Chondrocyte (in vitro differentiated cells): ENCODE results near the gene KLLN. TPM values are rescaled to one million over a fixed set of nuclear protein-coding genes. Genes with fewer than 3 reads are reported as not detected.
"Not testable (repeated sequence)": the region's sequence is repeated elsewhere in the genome, so short reads cannot be mapped to it uniquely, and the experiment has no call there.

ENCODE experiments used
- DNase-seq: peaks from one replicate; pipeline ENCODE4 v3.0.0; 2021; ENCODE audit warnings: mixed read lengths, low spot score
- H3K27ac Mint-ChIP-seq: one replicate; pipeline ENCODE4 v1.8.0; 2021; ENCODE audit warnings: mild to moderate bottlenecking, moderate library complexity, mixed read lengths; ENCODE audit not compliant: unreplicated experiment
- H3K27me3 Mint-ChIP-seq: 2 replicates; pipeline ENCODE4 v1.8.0; 2021; ENCODE audit warnings: low read depth, mixed read lengths
- H3K36me3 Mint-ChIP-seq: 2 replicates; pipeline ENCODE4 v1.8.0; 2021; ENCODE audit warnings: low read depth, mixed read lengths
- H3K4me1 Mint-ChIP-seq: 2 replicates; pipeline ENCODE4 v1.8.0; 2021; ENCODE audit warnings: low read depth, mild to moderate bottlenecking, mixed read lengths
- H3K4me3 Mint-ChIP-seq: one replicate; pipeline ENCODE4 v1.8.0; 2021; ENCODE audit warnings: mild to moderate bottlenecking, moderate library complexity, mixed read lengths; ENCODE audit not compliant: unreplicated experiment
- H3K9me3 Mint-ChIP-seq: 2 replicates; pipeline ENCODE4 v1.8.0; 2021; ENCODE audit warnings: low read depth, mixed read lengths
- CTCF ChIP-seq: fragments of 200-600 bp; sonication (generic); IDR thresholded peaks from 2 replicates; pipeline ENCODE4 v1.5.0; 2021; ENCODE audit warnings: antibody characterized with exemption, mild to moderate bottlenecking, moderate library complexity
- total RNA-seq: library from RNA; stranded (reverse); gene quantifications from 3 replicates; pipeline ENCODE4 v1.2.1, GENCODE V29; 2021

The KLLN gene
- total RNA-seq, 1 donor from 2014 or later, result 0.72 TPM

- H3K4me1 Mint-ChIP-seq, result peaks cover 55% of the 10 kb centered on the region
- peak overlapping the region; percentile 52 for H3K27ac Mint-ChIP-seq
- H3K27me3 Mint-ChIP-seq, result no peaks in the 10 kb centered on the region
- no peaks in the 10 kb centered on the region for H3K9me3 Mint-ChIP-seq
- DNase-seq, result no peak
- no peak for TF ChIP-seq CTCF
- H3K36me3 Mint-ChIP-seq, result peaks cover 1% of the 10 kb centered on the region
- peak overlapping the region; percentile 58 for H3K4me3 Mint-ChIP-seq
Observed at GRCh38 chr10:87868277-87868676, 4.9 kb upstream of the KLLN start.

- no peak for TF ChIP-seq CTCF
- Mint-ChIP-seq H3K27me3 (no peaks in the 10 kb centered on the region), H3K4me3 (peak overlapping the region; percentile 98), H3K9me3 (no peaks in the 10 kb centered on the region), H3K27ac (peak overlapping the region; percentile 96), H3K4me1 (peaks cover 50% of the 10 kb centered on the region), H3K36me3 (peaks cover 1% of the 10 kb centered on the region)
- DNase-seq, result no peak
Observed at GRCh38 chr10:87867453-87867852, 4.1 kb upstream of the KLLN start.

GRCh38 chr10:87866412-87866974, 3.2 kb upstream of the KLLN start:
- TF ChIP-seq CTCF, result no peak
- H3K27ac Mint-ChIP-seq, result peak overlapping the region; percentile 96
- peak overlapping the region; percentile 98 for H3K4me3 Mint-ChIP-seq
- no peaks in the 10 kb centered on the region for H3K9me3 Mint-ChIP-seq
- peaks cover 1% of the 10 kb centered on the region for H3K36me3 Mint-ChIP-seq
- no peak for DNase-seq
- no peaks in the 10 kb centered on the region for H3K27me3 Mint-ChIP-seq
- H3K4me1 Mint-ChIP-seq, result peaks cover 47% of the 10 kb centered on the region

GRCh38 chr10:87865241-87865881, 2.0 kb upstream of the KLLN start:
- Mint-ChIP-seq H3K4me3 (peak overlapping the region; percentile 98), H3K9me3 (no peaks in the 10 kb centered on the region), H3K4me1 (peaks cover 40% of the 10 kb centered on the region), H3K27ac (peak overlapping the region; percentile 96), H3K36me3 (peaks cover 1% of the 10 kb centered on the region), H3K27me3 (no peaks in the 10 kb centered on the region)
- TF ChIP-seq CTCF, result peak; percentile 12
- DNase-seq, result no peak

- Mint-ChIP-seq H3K9me3 (no peaks in the 10 kb centered on the region), H3K27ac (peak overlapping the region; percentile 96), H3K27me3 (no peaks in the 10 kb centered on the region), H3K36me3 (peaks cover 1% of the 10 kb centered on the region), H3K4me1 (peaks cover 38% of the 10 kb centered on the region), H3K4me3 (peak overlapping the region; percentile 98)
- TF ChIP-seq CTCF, result no peak
- DNase-seq, result no peak
Observed at GRCh38 chr10:87864496-87865059, 1.2 kb upstream of the KLLN start.

- H3K27me3 Mint-ChIP-seq, DNase-seq, H3K9me3 Mint-ChIP-seq, H3K36me3 Mint-ChIP-seq: not testable (repeated sequence)
- peak overlapping the region; percentile 96 for H3K27ac Mint-ChIP-seq
- H3K4me1 Mint-ChIP-seq, result peaks cover 34% of the 10 kb centered on the region
- H3K4me3 Mint-ChIP-seq, result peak overlapping the region; percentile 98
Observed at GRCh38 chr10:87863951-87864495, 690 bp upstream of the KLLN start.
